GM03348 (cell line): ENCODE results near the gene EIPR1.

Source experiments
- DNase-seq: peaks from one replicate; pipeline ENCODE4 v3.0.0; 2012; ENCODE audit warnings: low spot score

Gene EIPR1

DNA sequence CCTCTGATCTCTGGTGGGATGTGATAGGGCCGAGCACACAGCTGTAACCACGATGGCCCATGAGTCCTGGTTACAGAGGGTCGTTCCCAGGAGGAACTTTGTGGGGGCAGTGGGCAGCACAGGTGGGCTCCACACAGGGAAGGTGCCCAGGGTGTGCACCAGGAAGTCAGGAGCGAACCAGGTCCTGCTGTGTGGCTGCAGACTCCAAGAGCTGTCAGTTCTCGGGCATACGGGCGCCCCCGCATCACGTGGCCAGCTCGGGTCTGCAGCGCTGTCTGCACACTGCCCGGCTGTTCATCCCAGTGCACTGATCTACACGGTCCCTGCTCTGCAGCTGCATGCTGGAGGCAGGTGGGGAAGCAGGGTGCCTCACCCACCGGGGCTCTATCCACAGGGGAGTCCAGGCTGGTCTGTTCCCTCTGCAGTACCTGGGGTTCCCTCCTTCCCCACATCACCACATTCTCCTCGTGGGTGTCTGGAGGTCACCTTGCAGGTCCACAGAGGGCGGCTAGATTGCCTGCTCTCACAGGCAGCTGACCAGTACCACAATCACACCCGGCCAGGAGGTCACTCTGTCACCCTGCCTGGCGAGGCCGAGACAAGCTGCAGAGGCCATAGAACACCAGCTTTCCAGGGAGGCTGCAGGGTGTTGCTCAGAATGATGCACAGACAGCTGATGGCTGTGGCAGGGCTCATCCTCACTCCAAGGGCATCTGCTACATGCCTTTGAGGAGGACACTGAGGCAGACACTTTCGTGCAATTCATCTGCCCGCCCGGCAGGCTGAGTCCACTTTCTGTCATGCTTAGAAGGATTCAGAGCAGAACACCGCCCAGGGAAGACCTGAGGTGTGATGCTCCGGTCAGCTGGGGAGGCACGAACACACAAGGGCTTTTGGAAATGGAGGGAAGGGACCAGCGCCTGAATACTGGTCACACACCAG, 202.7 kb downstream of the EIPR1 start:
- DNase-seq: no peak

GRCh38 chr2:3173031-3173430, 204.6 kb downstream of the EIPR1 start:
- DNase-seq: no peak

- no peak for DNase-seq
These were observed 205.2 kb downstream of the EIPR1 start for GRCh38 chr2:3172265-3172935.

- DNase-seq: no peak
These were observed 205.9 kb downstream of the EIPR1 start for GRCh38 chr2:3171564-3172264.

- no peak for DNase-seq
These were observed 206.7 kb downstream of the EIPR1 start for GRCh38 chr2:3170792-3171455.

DNA sequence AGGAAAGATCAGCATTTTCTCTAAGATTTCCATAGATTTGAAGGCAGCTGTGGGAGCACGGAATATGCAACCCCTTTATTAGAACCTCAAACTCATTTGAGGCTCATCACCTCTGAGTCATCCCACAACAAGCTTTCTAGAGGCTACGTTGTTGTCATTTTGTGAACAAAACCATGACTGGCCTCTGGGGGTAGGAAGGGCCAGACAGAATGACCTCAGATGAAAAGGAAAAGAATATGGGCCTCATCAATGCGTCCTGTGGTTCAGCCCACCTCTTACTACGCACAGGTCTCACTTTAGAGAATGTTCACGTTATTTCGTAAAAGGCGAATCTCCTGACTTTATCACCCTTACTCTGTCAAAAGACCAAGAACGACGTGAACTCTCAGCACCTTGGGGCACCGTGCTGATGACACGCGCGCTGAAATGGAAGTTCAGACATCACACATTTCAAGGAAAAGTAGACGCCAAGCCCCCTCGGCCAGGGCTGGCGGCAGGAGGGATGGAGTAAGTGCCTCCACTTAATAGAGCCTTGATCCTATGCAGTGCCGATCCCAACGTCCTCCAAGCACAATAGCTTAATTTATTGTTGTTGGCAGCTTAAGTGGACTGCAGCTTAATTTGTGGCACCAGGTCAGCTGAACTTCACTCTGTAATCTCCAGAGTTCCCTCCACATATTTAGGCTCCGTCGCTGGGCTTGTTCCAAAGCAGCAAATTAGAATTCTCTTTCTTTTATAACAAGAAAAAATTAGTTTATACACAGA, 208.3 kb downstream of the EIPR1 start:
- peak; percentile 72 for DNase-seq

GRCh38 chr2:3168230-3168891, 209.3 kb downstream of the EIPR1 start:
- peak; percentile 83 for DNase-seq

DNA sequence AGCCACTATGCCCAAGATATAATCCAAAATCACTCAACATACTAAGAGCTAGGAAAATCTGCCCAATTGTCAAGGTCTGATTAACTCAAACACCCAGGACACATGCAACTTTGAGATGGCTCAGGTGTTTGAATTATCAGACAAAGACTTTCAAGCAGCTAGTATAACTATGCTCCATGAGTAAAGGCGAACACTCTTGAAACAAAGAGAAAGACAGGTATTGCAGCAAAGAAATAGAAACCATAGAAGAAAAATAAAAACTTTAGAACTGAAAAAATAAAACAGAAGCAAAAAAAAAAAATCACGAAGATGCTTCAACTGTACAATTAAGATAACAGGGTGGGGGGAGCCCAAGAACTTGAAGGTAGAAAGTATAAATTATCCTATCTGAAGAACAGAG, 214.2 kb downstream of the EIPR1 start:
- DNase-seq: no peak

- DNase-seq: no peak
These were observed 215.1 kb downstream of the EIPR1 start for GRCh38 chr2:3162442-3163077.

DNA sequence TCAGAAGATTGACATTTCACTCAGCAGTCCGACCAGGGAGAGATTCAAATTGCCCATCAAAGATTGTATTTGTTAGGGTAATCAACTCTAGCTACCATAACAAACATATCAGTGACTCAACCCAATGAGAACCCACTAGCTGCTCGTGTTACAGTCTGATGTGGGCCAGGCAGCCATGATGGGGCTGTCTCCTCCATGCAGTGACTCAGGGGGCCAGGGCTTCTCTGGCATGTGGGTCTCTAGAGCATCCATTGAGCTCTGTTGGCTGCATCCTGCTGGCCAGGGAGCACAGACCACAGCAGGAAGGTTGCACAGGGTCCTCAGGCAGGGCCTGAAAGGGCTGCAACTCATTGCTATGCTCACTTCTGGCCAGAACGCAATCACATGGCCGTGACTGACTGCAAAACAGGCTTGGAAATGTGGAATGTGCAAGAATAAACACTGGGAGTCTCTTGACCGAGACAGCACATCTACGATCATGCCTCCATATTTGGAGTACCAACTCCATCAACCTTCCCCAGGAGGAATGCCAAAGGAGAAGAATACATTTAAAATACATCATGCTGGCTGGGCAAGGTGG, 216.8 kb downstream of the EIPR1 start:
- no peak for DNase-seq

- no peak for DNase-seq
These were observed 217.7 kb downstream of the EIPR1 start for GRCh38 chr2:3159782-3160545.

DNA sequence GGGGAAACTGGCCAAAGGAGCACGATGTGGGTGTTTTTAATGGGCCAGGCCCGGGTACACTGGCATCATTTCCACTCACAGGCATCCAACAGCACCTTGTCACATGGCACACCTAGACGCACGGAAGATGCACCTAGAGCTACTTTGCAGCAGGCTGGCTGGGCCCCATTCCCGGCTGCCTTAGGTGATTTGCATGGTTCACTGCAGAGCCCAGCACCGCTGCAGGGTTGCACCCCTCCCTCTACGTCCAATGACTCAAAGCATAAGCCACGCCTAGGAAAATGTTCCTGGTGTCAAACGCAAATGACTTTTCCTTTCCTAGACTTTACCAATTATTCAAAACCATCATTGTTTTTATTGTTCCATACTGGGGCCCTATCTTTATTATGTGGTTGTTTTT, 222.9 kb downstream of the EIPR1 start:
- DNase-seq: no peak

GRCh38 chr2:3154146-3154545, 223.5 kb downstream of the EIPR1 start:
- DNase-seq: no peak

DNA sequence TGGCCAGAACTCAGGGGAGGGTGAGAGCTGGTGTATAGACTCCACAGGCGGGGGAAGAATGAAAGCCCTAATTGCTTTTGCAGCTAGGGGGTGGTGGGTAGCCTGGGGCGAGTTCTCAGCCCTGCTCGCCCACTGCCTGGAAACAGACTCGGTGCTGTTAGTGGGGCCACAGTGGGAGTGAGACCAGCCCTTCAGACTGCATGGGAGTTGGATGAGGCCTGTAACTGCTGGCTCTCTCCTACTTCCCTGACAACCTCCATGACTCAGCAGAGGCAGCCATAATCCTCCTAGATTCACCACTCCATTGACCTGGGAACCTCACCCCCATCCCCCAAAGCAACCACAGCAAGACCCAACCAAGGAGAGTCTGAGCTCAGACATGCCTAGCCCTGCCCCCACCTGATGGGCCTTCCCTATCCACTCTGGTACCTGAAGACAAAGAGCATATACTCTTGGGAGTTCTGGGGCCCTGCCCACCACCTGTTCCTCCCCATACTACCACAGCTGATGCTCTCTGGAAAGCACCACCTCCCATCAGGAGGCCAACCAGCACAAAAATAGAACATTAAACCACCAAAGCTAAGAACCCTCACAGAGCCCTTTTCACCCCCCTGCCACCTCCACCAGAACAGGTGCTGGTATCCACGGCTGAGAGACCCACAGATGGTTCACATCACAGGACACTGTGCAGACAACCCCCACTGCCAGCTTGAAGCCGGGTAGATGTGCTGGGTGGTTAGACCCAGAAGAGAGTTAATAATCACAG, 226.3 kb downstream of the EIPR1 start:
- no peak for DNase-seq

GRCh38 chr2:3149441-3150217, 228.0 kb downstream of the EIPR1 start:
- no peak for DNase-seq

GRCh38 chr2:3148716-3149115, 228.9 kb downstream of the EIPR1 start:
- no peak for DNase-seq

DNA sequence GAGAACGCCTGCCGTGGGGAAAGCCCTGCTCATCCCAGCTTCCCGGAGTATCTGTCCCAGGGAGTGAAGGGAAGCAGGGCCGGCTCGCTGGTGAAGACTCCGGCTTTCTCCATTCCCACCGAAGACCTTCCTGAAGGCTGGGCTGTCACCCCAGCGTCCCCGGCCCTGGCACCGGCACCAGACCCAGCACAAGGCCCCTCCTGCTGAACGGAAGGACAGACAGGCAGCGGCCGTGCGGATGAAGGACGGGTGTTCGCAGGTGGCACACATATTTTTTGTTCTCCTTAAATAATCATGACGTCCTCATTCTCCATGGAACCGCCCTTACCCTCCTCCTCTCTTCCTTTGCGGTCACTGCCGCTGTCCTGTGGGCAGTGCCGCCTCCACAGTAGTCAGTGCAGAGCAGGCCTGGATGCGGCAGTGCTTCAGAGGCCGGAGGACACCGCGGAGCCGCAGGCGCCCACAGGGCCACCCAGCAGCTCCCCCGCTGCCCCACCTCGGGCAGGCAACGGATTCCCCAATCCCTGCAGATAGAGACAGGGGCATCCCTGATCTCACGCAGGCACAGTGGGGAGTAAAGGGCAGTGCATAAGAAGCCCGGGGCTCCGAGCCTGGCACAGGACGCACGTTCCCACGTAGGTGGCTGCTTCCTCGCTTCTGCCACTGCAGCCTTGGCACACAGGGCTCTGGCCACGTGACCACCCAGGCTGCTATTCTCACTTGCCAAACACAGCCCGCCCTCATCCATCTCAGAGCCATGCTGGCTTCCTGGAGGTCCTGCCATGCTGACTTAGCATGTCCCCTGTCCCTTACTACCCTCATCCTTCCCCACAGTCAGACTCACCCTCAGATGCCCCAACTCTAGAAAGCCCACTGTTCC, 229.7 kb downstream of the EIPR1 start:
- no peak for DNase-seq
